Stimulated activated naive CD8-positive, alpha-beta T cell treated with anti-CD3 and anti-CD28 coated beads, Interleukin-15, Interleukin-2, amounts not matched to agents 100 ng/mL and 50 ng/mL, for 24 hours (primary cell): ENCODE data around the gene CLIC1.

Experiments used
- H3K27ac Mint-ChIP-seq: one replicate; pipeline ENCODE4 v1.8.0; 2021; ENCODE audit warnings: mild to moderate bottlenecking, mixed read lengths
- H3K27me3 Mint-ChIP-seq: one replicate; pipeline ENCODE4 v1.8.0; 2021; ENCODE audit warnings: mixed read lengths
- H3K36me3 Mint-ChIP-seq: one replicate; pipeline ENCODE4 v1.8.0; 2021; ENCODE audit warnings: low read depth, mixed read lengths
- H3K4me1 Mint-ChIP-seq: one replicate; pipeline ENCODE4 v1.8.0; 2021; ENCODE audit warnings: low read depth, mixed read lengths
- H3K4me3 Mint-ChIP-seq: one replicate; pipeline ENCODE4 v1.8.0; 2021; ENCODE audit warnings: mild to moderate bottlenecking, mixed read lengths
- H3K9me3 Mint-ChIP-seq: one replicate; pipeline ENCODE4 v1.8.0; 2021; ENCODE audit warnings: mixed read lengths

CLIC1 gene

GRCh38 chr6:31736768-31737314, 511 bp upstream of the CLIC1 start:
- H3K4me1 Mint-ChIP-seq, result peaks cover 72% of the 10 kb centered on the region
- peak overlapping the region; percentile 80 for H3K27ac Mint-ChIP-seq
- H3K9me3 Mint-ChIP-seq, result no peaks in the 10 kb centered on the region
- peak overlapping the region; percentile 100 for H3K4me3 Mint-ChIP-seq
- H3K27me3 Mint-ChIP-seq, result no peaks in the 10 kb centered on the region
- H3K36me3 Mint-ChIP-seq, result peaks cover 59% of the 10 kb centered on the region

DNA sequence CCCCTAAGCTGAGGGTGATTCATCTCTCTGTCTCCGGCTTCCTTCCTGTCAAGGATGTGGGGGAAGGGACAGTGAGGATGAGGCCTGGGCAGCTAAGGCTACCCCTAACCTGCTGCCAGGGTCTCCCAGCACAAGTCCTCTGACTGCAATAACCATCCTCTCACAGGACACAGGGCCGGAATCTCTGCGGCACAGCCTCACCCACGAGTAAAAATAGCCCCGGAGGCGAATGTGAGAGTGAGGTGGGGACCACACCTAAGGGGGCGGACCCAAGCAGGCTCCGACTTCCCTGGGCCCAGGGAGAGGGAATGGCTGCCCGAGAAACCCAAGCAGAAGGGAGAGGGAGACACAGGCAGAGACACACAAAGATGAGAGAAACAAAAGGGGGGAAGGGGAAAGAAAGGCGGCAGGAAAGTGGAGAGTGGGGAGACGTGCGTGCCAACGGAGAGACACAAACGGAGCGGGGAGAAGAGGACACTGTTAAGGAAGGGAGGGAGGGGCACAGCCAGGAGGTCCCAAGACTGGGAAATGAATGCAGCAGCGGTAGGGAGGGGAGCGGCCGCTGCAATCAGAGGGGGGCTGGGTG, 1.4 kb downstream of the CLIC1 start:
- Mint-ChIP-seq H3K36me3 (peaks cover 55% of the 10 kb centered on the region), H3K4me1 (peaks cover 66% of the 10 kb centered on the region), H3K9me3 (no peaks in the 10 kb centered on the region), H3K27ac (peak overlapping the region; percentile 80), H3K27me3 (no peaks in the 10 kb centered on the region), H3K4me3 (peak overlapping the region; percentile 100)

DNA sequence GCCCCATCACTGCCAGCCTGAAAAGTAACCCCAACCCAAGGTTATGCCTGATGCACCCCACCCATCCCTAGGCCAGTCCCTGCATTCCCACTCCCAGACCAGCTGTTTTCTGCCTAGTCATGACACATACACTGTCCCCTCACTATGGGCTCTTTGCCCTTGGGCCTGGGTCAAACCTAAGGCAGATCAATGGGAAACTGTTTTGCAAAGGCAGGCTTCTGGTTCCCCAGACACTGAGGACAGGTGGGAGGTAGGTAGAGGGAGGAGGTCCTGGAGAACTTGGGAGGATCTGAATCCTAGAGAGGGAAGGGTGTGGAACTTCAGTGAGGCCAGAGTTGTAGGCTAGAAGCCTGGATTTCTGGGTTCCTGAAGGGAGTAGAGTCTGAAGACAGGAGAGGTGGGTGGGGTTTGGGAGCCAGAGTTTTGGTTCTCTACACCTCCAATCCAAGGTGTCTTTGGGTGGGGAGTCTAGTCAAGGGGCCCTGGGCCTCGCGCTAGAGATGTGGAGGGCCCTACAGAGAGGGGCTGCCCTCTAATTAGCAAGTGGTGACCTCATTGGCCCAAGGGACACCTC, 2.0 kb downstream of the CLIC1 start:
- Mint-ChIP-seq H3K27ac (peak overlapping the region; percentile 80), H3K27me3 (no peaks in the 10 kb centered on the region), H3K4me1 (peaks cover 66% of the 10 kb centered on the region), H3K9me3 (no peaks in the 10 kb centered on the region), H3K36me3 (peaks cover 53% of the 10 kb centered on the region), H3K4me3 (peak overlapping the region; percentile 100)

- Mint-ChIP-seq H3K27me3 (no peaks in the 10 kb centered on the region), H3K27ac (peak overlapping the region; percentile 58), H3K4me1 (peaks cover 66% of the 10 kb centered on the region), H3K4me3 (peak overlapping the region; percentile 100), H3K36me3 (peaks cover 53% of the 10 kb centered on the region), H3K9me3 (no peaks in the 10 kb centered on the region)
Observed at GRCh38 chr6:31733734-31734133, 2.6 kb downstream of the CLIC1 start.

- no peaks in the 10 kb centered on the region for H3K27me3 Mint-ChIP-seq
- H3K4me3 Mint-ChIP-seq, result no peak overlapping the region
- H3K36me3 Mint-ChIP-seq, result peaks cover 59% of the 10 kb centered on the region
- H3K4me1 Mint-ChIP-seq, result peaks cover 64% of the 10 kb centered on the region
- H3K27ac Mint-ChIP-seq, result peak overlapping the region; percentile 52
- no peaks in the 10 kb centered on the region for H3K9me3 Mint-ChIP-seq
Observed at GRCh38 chr6:31732029-31732428, 4.3 kb downstream of the CLIC1 start.

- Mint-ChIP-seq H3K4me1 (peaks cover 71% of the 10 kb centered on the region), H3K9me3 (no peaks in the 10 kb centered on the region), H3K36me3 (peaks cover 64% of the 10 kb centered on the region), H3K4me3 (peak overlapping the region; percentile 85), H3K27ac (peak overlapping the region; percentile 32), H3K27me3 (no peaks in the 10 kb centered on the region)
Observed at GRCh38 chr6:31730631-31731086, 5.7 kb downstream of the CLIC1 start.

DNA sequence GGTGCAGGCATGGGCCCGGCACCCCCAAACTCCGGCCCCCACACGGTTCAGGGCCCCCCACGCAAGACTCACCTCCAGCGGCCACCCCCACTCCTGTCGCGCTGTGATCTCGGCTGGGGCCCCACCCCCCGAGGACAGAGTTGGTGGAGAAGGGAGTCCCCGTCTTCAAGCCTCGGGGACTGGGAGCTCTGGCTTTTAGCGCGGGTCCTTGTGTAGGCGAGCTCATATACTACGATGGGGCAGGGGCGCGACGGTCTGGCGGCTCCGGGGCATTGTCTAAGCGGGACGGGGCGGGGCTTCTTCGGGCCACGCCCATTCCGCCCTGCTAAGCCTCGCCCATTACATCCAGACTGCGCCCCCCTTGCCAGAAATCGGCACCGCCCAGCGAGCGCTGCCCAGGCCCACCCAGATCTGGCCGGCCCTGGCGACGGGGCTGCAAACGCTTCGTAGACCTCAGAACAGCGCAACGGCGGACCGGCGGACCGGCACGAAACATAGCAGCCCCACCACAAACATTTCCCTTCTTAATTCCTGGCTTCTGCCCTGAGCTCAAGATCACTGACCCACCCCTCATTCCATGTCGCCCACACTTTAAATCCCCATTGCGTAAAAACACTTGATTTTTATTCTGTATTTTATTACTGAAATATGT, 6.2 kb downstream of the CLIC1 start:
- Mint-ChIP-seq H3K4me1 (peaks cover 73% of the 10 kb centered on the region), H3K4me3 (peak overlapping the region; percentile 85), H3K27me3 (no peaks in the 10 kb centered on the region), H3K9me3 (no peaks in the 10 kb centered on the region), H3K27ac (peak overlapping the region; percentile 32), H3K36me3 (peaks cover 61% of the 10 kb centered on the region)

GRCh38 chr6:31729515-31729978, 6.8 kb downstream of the CLIC1 start:
- Mint-ChIP-seq H3K27me3 (no peaks in the 10 kb centered on the region), H3K4me3 (peak overlapping the region; percentile 85), H3K36me3 (peaks cover 57% of the 10 kb centered on the region), H3K27ac (peak overlapping the region; percentile 49), H3K9me3 (no peaks in the 10 kb centered on the region), H3K4me1 (peaks cover 72% of the 10 kb centered on the region)

GRCh38 chr6:31728767-31729514, 7.4 kb downstream of the CLIC1 start, which contains the start of gene DDAH2:
TSS of gene DDAH2 (minus strand) at chr6:31729299. CDS start at chr6:31729161, 138 bp downstream.
- Mint-ChIP-seq H3K27ac (peak within 1 kb of the TSS; percentile 49), H3K4me3 (peak within 1 kb of the TSS; percentile 85), H3K27me3 (no peaks in the 10 kb centered on the region), H3K9me3 (no peaks in the 10 kb centered on the region), H3K36me3 (peaks cover 52% of the 10 kb centered on the region), H3K4me1 (peaks cover 66% of the 10 kb centered on the region)

GRCh38 chr6:31727717-31728671, 8.3 kb downstream of the CLIC1 start:
- Mint-ChIP-seq H3K4me3 (peak overlapping the region; percentile 63), H3K27ac (peak overlapping the region; percentile 79), H3K36me3 (peaks cover 43% of the 10 kb centered on the region), H3K27me3 (no peaks in the 10 kb centered on the region), H3K9me3 (no peaks in the 10 kb centered on the region), H3K4me1 (peaks cover 64% of the 10 kb centered on the region)

DNA sequence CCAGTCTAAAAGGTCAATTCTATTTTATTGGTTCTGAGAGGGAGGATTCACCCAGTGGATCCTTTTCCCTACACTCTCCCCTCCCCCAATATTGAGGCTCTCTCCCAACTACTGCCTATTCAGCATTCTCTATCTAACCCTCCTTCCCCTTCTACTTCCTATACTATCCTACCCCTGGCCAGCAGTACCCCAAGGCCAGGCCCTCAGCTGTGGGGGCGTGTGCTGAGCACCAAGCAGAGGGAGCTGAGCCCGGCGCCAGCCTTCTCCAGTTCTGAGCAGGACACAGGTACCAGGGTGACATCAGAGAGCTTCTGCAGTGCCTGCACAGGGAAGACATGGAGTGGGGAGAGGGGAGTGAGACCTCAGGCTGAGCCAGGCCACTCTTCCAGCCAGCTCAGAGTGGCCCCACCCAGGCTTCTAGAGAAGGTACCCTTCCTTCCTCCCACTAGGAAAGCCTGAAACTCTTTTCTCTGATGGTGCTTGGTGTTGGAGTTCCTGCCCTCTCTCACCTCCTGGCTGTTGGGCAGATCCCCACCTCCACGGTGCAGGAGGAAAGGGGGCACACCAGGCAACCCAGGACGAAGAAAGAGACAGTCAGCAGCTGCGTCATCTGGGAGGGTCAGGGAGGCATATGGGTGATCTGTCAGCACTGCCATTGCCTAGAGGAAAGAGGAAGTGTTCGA, 9.2 kb downstream of the CLIC1 start:
- peak overlapping the region; percentile 63 for H3K4me3 Mint-ChIP-seq
- H3K9me3 Mint-ChIP-seq, result no peaks in the 10 kb centered on the region
- H3K27ac Mint-ChIP-seq, result peak overlapping the region; percentile 79
- peaks cover 36% of the 10 kb centered on the region for H3K36me3 Mint-ChIP-seq
- H3K27me3 Mint-ChIP-seq, result no peaks in the 10 kb centered on the region
- peaks cover 65% of the 10 kb centered on the region for H3K4me1 Mint-ChIP-seq

DNA sequence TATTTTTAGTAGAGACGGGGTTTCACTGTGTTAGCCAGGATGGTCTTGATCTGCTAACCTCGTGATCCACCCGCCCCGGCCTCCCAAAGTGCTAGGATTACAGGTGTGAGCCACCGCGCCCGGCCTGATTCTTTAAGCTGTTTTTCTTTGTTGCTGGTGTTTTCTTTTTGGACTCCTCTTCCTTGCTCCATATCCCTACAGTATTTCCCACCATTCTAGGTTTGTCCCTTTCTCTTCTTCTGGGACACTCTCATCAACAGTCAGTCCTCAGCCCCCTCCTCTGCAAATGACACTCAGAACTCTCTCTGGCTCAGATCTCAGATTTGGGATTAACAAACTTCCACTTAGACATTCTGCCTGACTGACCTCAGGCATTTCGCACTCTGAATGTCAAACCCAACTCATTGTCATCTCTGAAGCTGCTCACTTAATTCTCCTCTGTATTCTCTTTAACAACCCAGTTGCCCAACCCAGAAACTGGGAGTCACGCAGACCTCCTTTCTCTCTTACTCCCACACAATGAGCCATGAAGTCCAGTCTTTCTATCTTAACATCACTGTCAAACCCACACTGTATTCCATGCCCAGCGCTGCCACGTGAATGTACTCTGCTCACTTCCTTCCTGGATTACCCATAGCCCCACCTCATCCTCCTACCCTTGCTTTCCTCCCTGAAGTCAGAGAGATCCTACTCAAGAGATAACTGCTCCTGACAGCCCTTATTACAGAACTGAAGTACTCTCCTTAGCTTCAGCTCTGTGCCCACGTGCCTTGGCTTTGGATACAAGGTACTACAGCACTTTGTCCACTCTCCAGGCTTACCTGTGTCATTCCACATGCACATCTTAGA, 10.6 kb downstream of the CLIC1 start:
- Mint-ChIP-seq H3K27ac (peak overlapping the region; percentile 56), H3K36me3 (peaks cover 24% of the 10 kb centered on the region), H3K4me3 (no peak overlapping the region), H3K9me3 (no peaks in the 10 kb centered on the region), H3K4me1 (peaks cover 60% of the 10 kb centered on the region), H3K27me3 (no peaks in the 10 kb centered on the region)
